Suprapubic skin (tissue), 3 donors: ENCODE data around the gene EVA1C.

Source experiments
- POLR2A ChIP-seq, 2 donors: fragments of 450-650 bp; IDR thresholded peaks; one replicate each; pipeline ENCODE4 v1.6.1; 2017; ENCODE audit warnings: antibody characterized with exemption in 2 of 2, mild to moderate bottlenecking in 2 of 2, moderate library complexity in 2 of 2
- TF ChIP-seq, protein P1 (sequence below), 2 donors: fragments of 200-600 bp in 1 of 2; fragments of 450-650 bp in 1 of 2; sonication (generic) in 1 of 2; IDR thresholded peaks; one replicate each; pipeline ENCODE4 v1.5.1; 2016 to 2019; ENCODE audit warnings: antibody characterized with exemption in 2 of 2, mild to moderate bottlenecking in 1 of 2, moderate library complexity in 1 of 2

DNA sequence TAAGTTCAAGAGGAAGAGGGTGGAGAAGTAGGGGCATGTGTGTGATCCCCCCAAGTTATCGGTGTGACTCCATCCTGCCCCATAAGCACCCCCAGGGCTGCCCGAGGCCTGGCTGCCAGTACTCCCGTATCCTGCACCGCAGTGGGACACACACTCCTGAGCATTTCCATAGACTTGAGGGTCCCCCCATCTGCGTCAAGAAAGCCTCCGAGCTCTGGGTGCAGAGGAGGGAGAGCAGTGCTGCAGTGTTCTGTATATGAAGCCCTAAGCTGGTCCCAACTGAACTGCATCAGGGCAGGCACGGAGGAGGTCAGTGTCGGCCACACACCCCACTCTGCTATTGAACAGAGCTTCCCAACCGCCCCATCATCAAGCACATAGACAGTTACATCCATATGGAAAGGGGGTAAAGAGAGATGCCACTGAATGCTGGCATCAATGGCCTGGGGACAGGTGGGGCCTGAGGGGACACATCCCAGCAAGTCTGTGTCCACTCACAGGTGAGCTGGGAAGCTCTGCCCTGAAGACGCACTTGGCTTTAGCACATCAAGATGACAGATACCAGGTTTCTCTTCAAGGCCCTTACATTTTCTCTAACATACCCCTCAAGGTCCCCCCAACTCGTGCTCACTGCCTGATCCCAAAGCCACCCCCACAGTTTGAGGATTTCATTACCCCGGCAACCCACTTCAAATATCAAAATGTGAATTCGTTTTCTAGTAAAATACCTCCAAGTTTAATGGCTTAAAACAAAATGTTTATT is 64.3 kb downstream of the EVA1C start:
- TF ChIP-seq, protein P1, sequence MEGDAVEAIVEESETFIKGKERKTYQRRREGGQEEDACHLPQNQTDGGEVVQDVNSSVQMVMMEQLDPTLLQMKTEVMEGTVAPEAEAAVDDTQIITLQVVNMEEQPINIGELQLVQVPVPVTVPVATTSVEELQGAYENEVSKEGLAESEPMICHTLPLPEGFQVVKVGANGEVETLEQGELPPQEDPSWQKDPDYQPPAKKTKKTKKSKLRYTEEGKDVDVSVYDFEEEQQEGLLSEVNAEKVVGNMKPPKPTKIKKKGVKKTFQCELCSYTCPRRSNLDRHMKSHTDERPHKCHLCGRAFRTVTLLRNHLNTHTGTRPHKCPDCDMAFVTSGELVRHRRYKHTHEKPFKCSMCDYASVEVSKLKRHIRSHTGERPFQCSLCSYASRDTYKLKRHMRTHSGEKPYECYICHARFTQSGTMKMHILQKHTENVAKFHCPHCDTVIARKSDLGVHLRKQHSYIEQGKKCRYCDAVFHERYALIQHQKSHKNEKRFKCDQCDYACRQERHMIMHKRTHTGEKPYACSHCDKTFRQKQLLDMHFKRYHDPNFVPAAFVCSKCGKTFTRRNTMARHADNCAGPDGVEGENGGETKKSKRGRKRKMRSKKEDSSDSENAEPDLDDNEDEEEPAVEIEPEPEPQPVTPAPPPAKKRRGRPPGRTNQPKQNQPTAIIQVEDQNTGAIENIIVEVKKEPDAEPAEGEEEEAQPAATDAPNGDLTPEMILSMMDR (IDR thresholded peaks at IDR 0.05): no peak
- no peak for TF ChIP-seq POLR2A (IDR thresholded peaks at IDR 0.05)
